Neural crest cell (in vitro differentiated cells): Measurements from ENCODE around the gene TRABD2B. TPM values are rescaled to one million over a fixed set of nuclear protein-coding genes. Genes with fewer than 3 reads are reported as not detected.
"Not testable (repeated sequence)": the region's sequence is repeated elsewhere in the genome, so short reads cannot be mapped to it uniquely, and the experiment has no call there.

ENCODE experiments used
- DNase-seq: peaks from one replicate; pipeline ENCODE4 v3.0.0; 2021; ENCODE audit warnings: low read depth, mixed read lengths, low spot score
- H3K27ac Mint-ChIP-seq: one replicate; pipeline ENCODE4 v1.8.0; 2021; ENCODE audit warnings: mild to moderate bottlenecking, mixed read lengths; ENCODE audit not compliant: unreplicated experiment
- H3K27me3 Mint-ChIP-seq: 2 replicates; pipeline ENCODE4 v1.8.0; 2021; ENCODE audit warnings: low read depth, mild to moderate bottlenecking, mixed read lengths
- H3K36me3 Mint-ChIP-seq: 2 replicates; pipeline ENCODE4 v1.8.0; 2021; ENCODE audit warnings: low read depth, mild to moderate bottlenecking, mixed read lengths
- H3K4me1 Mint-ChIP-seq: 2 replicates; pipeline ENCODE4 v1.8.0; 2021; ENCODE audit warnings: mixed read lengths
- H3K4me3 Mint-ChIP-seq: one replicate; pipeline ENCODE4 v1.8.0; 2021; ENCODE audit warnings: mild to moderate bottlenecking, mixed read lengths
- H3K9me3 Mint-ChIP-seq: 2 replicates; pipeline ENCODE4 v1.8.0; 2021; ENCODE audit warnings: mixed read lengths
- total RNA-seq: library from RNA; stranded (reverse); gene quantifications from 2 replicates; pipeline ENCODE4 v1.2.1, GENCODE V29; 2021
- TF ChIP-seq, protein P1 (sequence below): fragments of 200-600 bp; sonication (generic); conservative IDR thresholded peaks from 2 replicates; pipeline ENCODE4 v1.5.0; 2021; ENCODE audit warnings: antibody characterized with exemption, mild to moderate bottlenecking

Gene TRABD2B
- total RNA-seq, 1 donor from 2014 or later, result 0.49 TPM

GRCh38 chr1:47965816-47966215 lies 31.4 kb downstream of the TRABD2B start:
- Mint-ChIP-seq H3K36me3 (no peaks in the 10 kb centered on the region), H3K4me1 (no peaks in the 10 kb centered on the region), H3K4me3 (no peak overlapping the region), H3K9me3 (no peaks in the 10 kb centered on the region), H3K27ac (no peak overlapping the region), H3K27me3 (no peaks in the 10 kb centered on the region)
- DNase-seq, result no peak
- TF ChIP-seq, protein P1, sequence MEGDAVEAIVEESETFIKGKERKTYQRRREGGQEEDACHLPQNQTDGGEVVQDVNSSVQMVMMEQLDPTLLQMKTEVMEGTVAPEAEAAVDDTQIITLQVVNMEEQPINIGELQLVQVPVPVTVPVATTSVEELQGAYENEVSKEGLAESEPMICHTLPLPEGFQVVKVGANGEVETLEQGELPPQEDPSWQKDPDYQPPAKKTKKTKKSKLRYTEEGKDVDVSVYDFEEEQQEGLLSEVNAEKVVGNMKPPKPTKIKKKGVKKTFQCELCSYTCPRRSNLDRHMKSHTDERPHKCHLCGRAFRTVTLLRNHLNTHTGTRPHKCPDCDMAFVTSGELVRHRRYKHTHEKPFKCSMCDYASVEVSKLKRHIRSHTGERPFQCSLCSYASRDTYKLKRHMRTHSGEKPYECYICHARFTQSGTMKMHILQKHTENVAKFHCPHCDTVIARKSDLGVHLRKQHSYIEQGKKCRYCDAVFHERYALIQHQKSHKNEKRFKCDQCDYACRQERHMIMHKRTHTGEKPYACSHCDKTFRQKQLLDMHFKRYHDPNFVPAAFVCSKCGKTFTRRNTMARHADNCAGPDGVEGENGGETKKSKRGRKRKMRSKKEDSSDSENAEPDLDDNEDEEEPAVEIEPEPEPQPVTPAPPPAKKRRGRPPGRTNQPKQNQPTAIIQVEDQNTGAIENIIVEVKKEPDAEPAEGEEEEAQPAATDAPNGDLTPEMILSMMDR, result no peak

- Mint-ChIP-seq H3K36me3 (peaks cover 4% of the 10 kb centered on the region), H3K4me3 (no peak overlapping the region), H3K27ac (no peak overlapping the region), H3K27me3 (no peaks in the 10 kb centered on the region), H3K9me3 (no peaks in the 10 kb centered on the region), H3K4me1 (no peaks in the 10 kb centered on the region)
- TF ChIP-seq, protein P1, result no peak
- DNase-seq, result no peak
Measured at GRCh38 chr1:47964636-47965035, 32.5 kb downstream of the TRABD2B start.

DNA sequence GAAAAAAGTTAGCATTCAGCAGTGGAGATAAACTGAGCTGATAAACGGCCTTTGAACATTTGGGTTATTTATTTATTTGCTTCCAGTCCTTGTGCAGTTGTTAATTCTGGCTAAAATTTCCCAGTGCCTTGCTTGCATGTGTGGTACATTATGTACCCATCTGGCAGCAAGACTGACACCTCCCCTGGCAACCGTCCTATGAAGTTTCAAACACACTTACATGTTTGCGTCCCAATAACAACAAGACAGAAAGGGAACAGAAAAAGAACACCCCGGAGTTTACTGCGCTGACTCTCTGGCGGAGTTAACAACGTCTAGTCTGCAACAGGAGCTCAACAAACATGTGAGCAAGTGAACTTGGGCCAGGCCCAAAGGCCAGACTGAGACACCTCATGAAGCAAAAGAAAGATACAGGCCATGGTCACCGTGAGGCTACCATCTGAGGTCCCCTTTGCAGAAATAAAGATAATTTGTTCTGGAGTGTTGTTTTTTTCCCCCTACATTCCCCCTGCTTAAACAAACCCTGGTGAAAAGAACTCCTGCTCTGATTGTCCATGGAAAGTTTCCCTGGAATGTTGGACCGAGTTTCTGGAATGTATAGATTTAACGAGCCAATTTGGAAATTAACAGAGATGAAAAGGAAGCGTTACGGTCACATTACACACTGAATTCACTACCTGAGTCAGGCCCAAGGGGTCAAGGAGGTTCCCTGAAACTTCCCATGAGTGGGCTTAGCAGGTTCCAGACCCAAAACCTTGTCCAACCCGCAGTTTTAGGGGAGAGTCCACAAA lies 33.4 kb downstream of the TRABD2B start:
- DNase-seq, result no peak
- H3K4me1 Mint-ChIP-seq, result no peaks in the 10 kb centered on the region
- H3K27ac Mint-ChIP-seq, result no peak overlapping the region

DNA sequence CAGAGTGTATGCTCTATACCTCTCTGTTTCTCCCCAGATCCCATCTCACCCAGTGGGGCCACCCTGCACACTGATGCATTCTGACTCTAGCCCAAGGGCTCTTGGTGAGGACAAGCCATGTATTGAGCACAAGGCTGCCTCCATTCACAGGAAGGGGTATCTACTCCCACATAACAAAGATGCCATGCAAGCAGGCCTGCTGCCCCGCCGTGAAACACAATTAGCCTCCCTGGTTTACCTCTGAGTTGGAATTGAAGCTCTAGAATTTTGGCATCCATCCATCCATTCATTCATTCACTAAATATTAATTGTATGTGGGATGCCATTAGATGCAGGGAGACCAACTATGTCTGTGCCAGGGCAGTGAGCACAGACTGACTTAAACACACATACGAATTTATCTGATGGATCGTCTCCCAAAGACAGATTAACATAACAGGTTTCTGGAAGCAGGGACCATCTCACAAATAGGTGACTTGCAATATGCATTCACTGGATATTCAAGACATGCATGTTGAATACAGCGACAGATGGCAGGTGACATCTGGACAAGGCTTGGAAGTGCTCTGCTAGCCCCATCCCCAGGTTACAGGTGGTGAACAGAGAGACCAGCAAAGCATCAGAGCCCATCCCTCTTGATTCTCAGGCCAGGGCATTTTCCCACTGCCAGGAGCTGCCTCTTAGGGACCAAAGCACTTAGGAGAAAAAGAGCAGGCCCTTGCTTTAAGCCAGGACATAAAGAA lies 34.3 kb downstream of the TRABD2B start:
- no peak overlapping the region for H3K4me3 Mint-ChIP-seq
- peaks cover 2% of the 10 kb centered on the region for H3K9me3 Mint-ChIP-seq
- H3K27me3 Mint-ChIP-seq, result no peaks in the 10 kb centered on the region
- TF ChIP-seq, protein P1, result no peak
- H3K4me1 Mint-ChIP-seq, result no peaks in the 10 kb centered on the region
- H3K27ac Mint-ChIP-seq, result no peak overlapping the region
- H3K36me3 Mint-ChIP-seq, result peaks cover 4% of the 10 kb centered on the region
- no peak for DNase-seq

More for the DNA sequence above, 33.4 kb downstream of the TRABD2B start:
- no peaks in the 10 kb centered on the region for H3K27me3 Mint-ChIP-seq
- no peaks in the 10 kb centered on the region for H3K9me3 Mint-ChIP-seq
- H3K4me3 Mint-ChIP-seq, result no peak overlapping the region
- H3K36me3 Mint-ChIP-seq, result peaks cover 4% of the 10 kb centered on the region
- TF ChIP-seq, protein P1, result no peak

DNA sequence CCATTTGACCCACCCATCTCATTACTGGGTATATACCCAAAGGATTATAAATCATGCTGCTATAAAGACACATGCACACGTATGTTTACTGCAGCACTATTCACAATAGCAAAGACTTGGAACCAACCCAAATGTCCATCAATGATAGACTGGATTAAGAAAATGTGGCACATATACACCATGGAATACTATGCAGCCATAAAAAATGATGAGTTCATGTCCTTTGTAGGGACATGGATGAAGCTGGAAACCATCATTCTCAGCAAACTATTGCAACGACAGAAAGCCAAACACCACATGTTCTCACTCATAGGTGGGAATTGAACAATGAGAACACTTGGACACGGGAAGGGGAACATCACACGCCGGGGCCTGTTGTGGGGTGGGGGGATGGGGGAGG lies 35.4 kb downstream of the TRABD2B start:
- not testable (repeated sequence) for H3K4me1 Mint-ChIP-seq, H3K27me3 Mint-ChIP-seq, H3K4me3 Mint-ChIP-seq, DNase-seq, H3K36me3 Mint-ChIP-seq, H3K27ac Mint-ChIP-seq, H3K9me3 Mint-ChIP-seq

DNA sequence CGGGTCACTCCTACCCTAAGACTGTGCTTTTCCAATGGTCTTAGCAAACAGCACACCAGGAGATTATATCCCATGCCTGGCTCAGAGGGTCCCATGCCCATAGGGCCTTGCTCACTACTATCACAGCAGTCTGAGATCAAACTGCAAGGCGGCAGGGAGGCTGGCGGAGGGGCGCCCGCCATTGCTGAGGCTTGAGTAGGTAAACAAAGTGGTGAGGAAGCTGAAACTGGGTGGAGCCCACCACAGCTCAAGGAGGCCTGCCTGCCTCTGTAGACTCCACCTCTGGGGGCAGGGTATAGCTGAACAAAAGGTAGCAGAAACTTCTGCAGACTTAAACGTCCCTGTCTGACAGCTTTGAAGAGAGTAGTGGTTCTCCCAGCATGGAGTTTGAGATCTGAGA lies 40.7 kb downstream of the TRABD2B start:
- H3K36me3 Mint-ChIP-seq, DNase-seq, H3K27ac Mint-ChIP-seq, H3K27me3 Mint-ChIP-seq, H3K4me1 Mint-ChIP-seq, H3K9me3 Mint-ChIP-seq, H3K4me3 Mint-ChIP-seq: not testable (repeated sequence)
